Measurements from ENCODE around the gene ISYNA1.

GRCh38 chr19:18393836-18394235, 44.1 kb downstream of the ISYNA1 start:
- no peak for TF ChIP-seq CTCF (IDR thresholded peaks at IDR 0.05)
- TF ChIP-seq EZH2 (IDR thresholded peaks at IDR 0.05; ENCODE audit: borderline replicate concordance, insufficient read depth, low read depth, low read length, poor library complexity, severe bottlenecking): no peak
